OCI-LY7 (cell line): Measurements from ENCODE around the gene MAP7D1. TPM values are rescaled to one million over a fixed set of nuclear protein-coding genes. Genes with fewer than 3 reads are reported as not detected.

ENCODE experiments used
- BruUV-seq: library from RNA; stranded (reverse); fragments of 400-500 nt; replicated peaks from 2 replicates; lab custom pipeline; 2021; lab: Mats Ljungman, UMichigan
- CTCF ChIA-PET: fragments of 300-600 bp; sonication (Branson Sonifier 250); formaldehyde crosslinking; loops from one replicate; lab custom pipeline; 2022; ENCODE audit warnings: antibody characterized with exemption; ENCODE audit not compliant: unreplicated experiment; lab: Charles Lee
- POLR2A ChIA-PET: fragments of 300-600 bp; sonication (Branson Sonifier 250); formaldehyde crosslinking; loops from one replicate; lab custom pipeline; 2022; ENCODE audit warnings: antibody characterized with exemption; lab: Charles Lee
- DNase-seq: peaks from one replicate; pipeline ENCODE4 v3.0.0-alpha.2; 2015; ENCODE audit warnings: low spot score
- H2AFZ ChIP-seq: fragments of 200-600 bp; sonication (generic), shearing (Covaris generic); 2 replicates; pipeline ENCODE4 v1.6.1; 2014; ENCODE audit warnings: mild to moderate bottlenecking, antibody characterized with exemption, low read length, moderate library complexity
- H3K27ac ChIP-seq: fragments of 200-600 bp; sonication (generic); 2 replicates; pipeline ENCODE4 v1.5.1; 2014; ENCODE audit warnings: mixed run types, low read depth, mild to moderate bottlenecking, moderate library complexity, low read length, inconsistent platforms; ENCODE audit not compliant: poor library complexity, severe bottlenecking
- H3K36me3 ChIP-seq: fragments of 200-600 bp; sonication (generic); 2 replicates; pipeline ENCODE4 v1.6.1; 2014; ENCODE audit warnings: mild to moderate bottlenecking, antibody characterized with exemption, low read length, moderate library complexity, mixed read lengths; ENCODE audit not compliant: insufficient read depth
- H3K4me1 ChIP-seq: fragments of 200-600 bp; sonication (generic); 2 replicates; pipeline ENCODE4 v1.5.1; 2014; ENCODE audit warnings: mild to moderate bottlenecking, low read length; ENCODE audit not compliant: insufficient read depth, poor library complexity, severe bottlenecking
- H3K4me2 ChIP-seq: fragments of 200-600 bp; sonication (generic); 2 replicates; pipeline ENCODE4 v1.6.1; 2014; ENCODE audit warnings: mild to moderate bottlenecking, low read length
- H3K4me3 ChIP-seq: fragments of 200-600 bp; sonication (generic); 2 replicates; pipeline ENCODE4 v1.5.1; 2014; ENCODE audit warnings: mild to moderate bottlenecking, low read depth, low read length; ENCODE audit not compliant: poor library complexity, severe bottlenecking
- H3K79me2 ChIP-seq: fragments of 200-600 bp; sonication (generic); 2 replicates; pipeline ENCODE4 v1.6.1; 2016; ENCODE audit warnings: low read depth, mild to moderate bottlenecking, low read length, moderate library complexity, mixed read lengths; ENCODE audit not compliant: insufficient read depth
- H3K9me2 ChIP-seq: fragments of 200-600 bp; sonication (generic); 2 replicates; pipeline ENCODE4 v1.6.1; 2016; ENCODE audit warnings: mild to moderate bottlenecking, low read length, mixed read lengths; ENCODE audit not compliant: insufficient read depth
- H3K9me3 ChIP-seq: fragments of 200-600 bp; sonication (generic); 2 replicates; pipeline ENCODE4 v1.6.1; 2014; ENCODE audit warnings: mild to moderate bottlenecking, mixed run types, low read length, mixed read lengths
- H4K20me1 ChIP-seq: fragments of 200-600 bp; sonication (generic); 2 replicates; pipeline ENCODE4 v1.6.1; 2014; ENCODE audit warnings: mild to moderate bottlenecking, antibody characterized with exemption, low read length, moderate library complexity, mixed read lengths; ENCODE audit not compliant: insufficient read depth
- EZH2phosphoT487 ChIP-seq: fragments of 200-600 bp; sonication (generic); IDR thresholded peaks from 2 replicates; pipeline ENCODE4 v1.6.1; 2018; ENCODE audit warnings: low read depth, borderline replicate concordance, mild to moderate bottlenecking, mixed run types, antibody characterized with exemption, low read length, moderate library complexity, mixed read lengths
- intact Hi-C: fragments of 100-400 bp; cut with micrococcal nuclease; formaldehyde crosslinking; loops from one replicate; pipeline ENCODE4 v1.10.0; 2022; ENCODE audit not compliant: unreplicated experiment
- total RNA-seq, 2 experiments: library from RNA; depleted of rRNA in 1 of 2; stranded (reverse); fragments of >200 nt in 1 of 2; shearing (Covaris generic) in 1 of 2; gene quantifications; 2 replicates each; pipeline ENCODE4 v1.2.3, GENCODE V29; 2014 to 2022
- TF ChIP-seq, protein P1 (sequence below): fragments of 200-600 bp; sonication (generic); conservative IDR thresholded peaks from 2 replicates; pipeline ENCODE4 v1.5.1; 2014; ENCODE audit warnings: mild to moderate bottlenecking, antibody characterized with exemption, low read length, moderate library complexity, mixed read lengths

MAP7D1 gene
- total RNA-seq, 2 experiments from 2014 or later, result 61.2 to 101 TPM

DNA sequence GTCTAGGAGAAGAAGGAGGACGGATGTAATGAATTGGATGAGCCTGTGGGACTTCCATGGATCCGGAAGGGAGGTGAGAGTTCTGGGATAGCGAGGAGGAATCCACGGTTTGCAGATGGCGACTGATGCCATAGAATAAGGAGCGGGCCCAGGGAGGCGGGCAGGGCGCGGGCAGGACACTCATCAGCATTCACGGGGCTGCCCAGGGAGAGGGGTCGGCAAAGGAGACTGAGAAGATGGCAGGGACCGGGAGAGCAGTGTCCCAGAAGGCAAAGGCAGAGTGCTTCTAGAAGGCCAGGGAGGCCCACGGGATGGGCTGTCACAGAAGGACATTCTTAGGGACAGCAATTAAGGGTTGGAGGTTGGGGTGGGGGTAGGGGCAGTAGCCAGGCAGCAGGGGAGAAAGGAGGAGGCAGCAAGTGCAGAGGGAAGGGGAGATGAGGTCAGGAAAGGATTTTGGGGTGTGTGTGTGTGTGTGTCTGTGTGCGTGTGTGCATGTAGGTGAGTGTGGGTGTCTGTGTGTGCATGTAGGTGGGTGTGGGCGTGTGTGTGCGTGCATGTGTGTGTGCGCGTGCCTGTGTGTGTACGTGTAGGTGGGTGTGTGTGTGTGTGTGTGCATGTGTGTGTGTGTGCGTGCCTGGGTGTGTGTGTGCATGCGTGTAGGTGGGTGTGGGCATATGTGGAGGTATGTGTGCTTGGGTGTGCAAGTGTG lies 29.8 kb upstream of the MAP7D1 start:
- TF ChIP-seq, protein P1, sequence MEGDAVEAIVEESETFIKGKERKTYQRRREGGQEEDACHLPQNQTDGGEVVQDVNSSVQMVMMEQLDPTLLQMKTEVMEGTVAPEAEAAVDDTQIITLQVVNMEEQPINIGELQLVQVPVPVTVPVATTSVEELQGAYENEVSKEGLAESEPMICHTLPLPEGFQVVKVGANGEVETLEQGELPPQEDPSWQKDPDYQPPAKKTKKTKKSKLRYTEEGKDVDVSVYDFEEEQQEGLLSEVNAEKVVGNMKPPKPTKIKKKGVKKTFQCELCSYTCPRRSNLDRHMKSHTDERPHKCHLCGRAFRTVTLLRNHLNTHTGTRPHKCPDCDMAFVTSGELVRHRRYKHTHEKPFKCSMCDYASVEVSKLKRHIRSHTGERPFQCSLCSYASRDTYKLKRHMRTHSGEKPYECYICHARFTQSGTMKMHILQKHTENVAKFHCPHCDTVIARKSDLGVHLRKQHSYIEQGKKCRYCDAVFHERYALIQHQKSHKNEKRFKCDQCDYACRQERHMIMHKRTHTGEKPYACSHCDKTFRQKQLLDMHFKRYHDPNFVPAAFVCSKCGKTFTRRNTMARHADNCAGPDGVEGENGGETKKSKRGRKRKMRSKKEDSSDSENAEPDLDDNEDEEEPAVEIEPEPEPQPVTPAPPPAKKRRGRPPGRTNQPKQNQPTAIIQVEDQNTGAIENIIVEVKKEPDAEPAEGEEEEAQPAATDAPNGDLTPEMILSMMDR, result no peak
- no peak for TF ChIP-seq EZH2phosphoT487
- no TSS peak for BruUV-seq
- Histone ChIP-seq H3K79me2 (no peaks in the 10 kb centered on the region), H4K20me1 (no peaks in the 10 kb centered on the region), H3K9me2 (no peaks in the 10 kb centered on the region), H3K4me2 (no peak overlapping the region), H3K4me1 (peaks cover 12% of the 10 kb centered on the region), H2AFZ (no peak overlapping the region), H3K27ac (no peak overlapping the region), H3K4me3 (no peak overlapping the region), H3K36me3 (no peaks in the 10 kb centered on the region), H3K9me3 (no peaks in the 10 kb centered on the region)
- ChIA-PET POLR2A (no interaction called here), CTCF (no interaction called here)
- no peak for DNase-seq
- intact Hi-C loops, result no loop called here

DNA sequence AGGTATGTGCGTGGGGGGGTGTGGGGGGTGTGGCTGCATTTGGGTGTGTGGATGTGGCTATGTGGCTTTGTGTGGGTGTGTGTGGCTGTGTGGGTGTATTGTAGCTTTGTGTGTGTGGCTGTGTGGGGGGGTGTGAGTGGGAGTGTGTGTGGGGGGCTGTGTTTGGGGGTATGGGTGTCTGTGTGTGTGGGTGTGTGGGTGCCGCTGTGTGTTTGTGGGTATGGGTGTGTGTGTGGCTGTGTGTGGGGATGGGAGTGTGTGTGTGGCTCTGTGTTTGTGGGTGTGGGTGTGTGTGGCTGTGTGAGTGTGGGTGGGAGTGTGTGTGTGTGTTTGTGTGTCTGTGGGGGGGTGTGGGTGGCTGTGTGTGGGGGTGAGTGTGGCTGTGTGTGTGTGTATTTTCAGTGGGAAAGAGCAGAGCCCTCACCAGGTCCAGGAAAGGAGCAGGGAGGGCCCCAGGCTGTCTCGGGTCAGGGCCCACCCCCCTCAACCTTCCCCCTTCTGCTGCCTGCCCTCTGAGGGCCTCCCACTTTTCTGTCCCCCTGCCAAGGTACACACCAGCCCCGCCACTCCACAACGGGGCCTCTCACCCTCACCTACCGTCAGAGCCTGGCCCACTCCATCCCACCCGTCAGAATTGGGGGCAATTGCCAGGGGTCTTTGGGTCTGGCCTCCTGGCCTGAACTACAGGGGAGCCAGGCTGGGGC lies 29.0 kb upstream of the MAP7D1 start:
- H2AFZ ChIP-seq, result no peak overlapping the region
- TF ChIP-seq EZH2phosphoT487, result no peak
- TF ChIP-seq, protein P1, result no peak
- H3K9me3 ChIP-seq, result no peaks in the 10 kb centered on the region
- H4K20me1 ChIP-seq, result no peaks in the 10 kb centered on the region
- no peak overlapping the region for H3K4me3 ChIP-seq
- no TSS peak for BruUV-seq
- ChIA-PET POLR2A (no interaction called here), CTCF (no interaction called here)
- H3K27ac ChIP-seq, result no peak overlapping the region
- no peak overlapping the region for H3K4me2 ChIP-seq
- H3K79me2 ChIP-seq, result no peaks in the 10 kb centered on the region
- no peak for DNase-seq
- intact Hi-C loops, result no loop called here
- no peaks in the 10 kb centered on the region for H3K36me3 ChIP-seq
- H3K4me1 ChIP-seq, result peaks cover 12% of the 10 kb centered on the region
- no peaks in the 10 kb centered on the region for H3K9me2 ChIP-seq
